ENCODE data around the gene NRXN3.

DNA sequence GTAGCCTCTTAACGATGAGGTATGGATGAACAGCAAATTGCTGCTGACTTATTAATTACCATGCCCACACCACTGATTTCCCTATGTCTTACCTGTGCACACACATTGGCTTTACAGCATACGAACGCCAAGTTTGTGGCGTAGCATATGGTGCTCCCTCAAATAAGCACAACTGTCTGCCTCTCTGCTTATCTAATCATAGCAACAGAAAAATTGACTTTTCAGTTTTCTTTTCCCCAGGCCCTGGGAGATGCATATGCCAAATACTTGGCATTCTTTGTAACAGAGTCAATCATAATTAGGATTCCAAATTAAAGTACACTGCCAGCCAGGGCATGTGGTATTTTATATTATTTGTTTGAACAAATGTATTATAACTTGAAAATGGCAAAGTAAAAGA is 1415.7 kb downstream of the NRXN3 start:
- TF ChIP-seq POLR2A (IDR thresholded peaks at IDR 0.05), result no peak
- TF ChIP-seq, protein P1, sequence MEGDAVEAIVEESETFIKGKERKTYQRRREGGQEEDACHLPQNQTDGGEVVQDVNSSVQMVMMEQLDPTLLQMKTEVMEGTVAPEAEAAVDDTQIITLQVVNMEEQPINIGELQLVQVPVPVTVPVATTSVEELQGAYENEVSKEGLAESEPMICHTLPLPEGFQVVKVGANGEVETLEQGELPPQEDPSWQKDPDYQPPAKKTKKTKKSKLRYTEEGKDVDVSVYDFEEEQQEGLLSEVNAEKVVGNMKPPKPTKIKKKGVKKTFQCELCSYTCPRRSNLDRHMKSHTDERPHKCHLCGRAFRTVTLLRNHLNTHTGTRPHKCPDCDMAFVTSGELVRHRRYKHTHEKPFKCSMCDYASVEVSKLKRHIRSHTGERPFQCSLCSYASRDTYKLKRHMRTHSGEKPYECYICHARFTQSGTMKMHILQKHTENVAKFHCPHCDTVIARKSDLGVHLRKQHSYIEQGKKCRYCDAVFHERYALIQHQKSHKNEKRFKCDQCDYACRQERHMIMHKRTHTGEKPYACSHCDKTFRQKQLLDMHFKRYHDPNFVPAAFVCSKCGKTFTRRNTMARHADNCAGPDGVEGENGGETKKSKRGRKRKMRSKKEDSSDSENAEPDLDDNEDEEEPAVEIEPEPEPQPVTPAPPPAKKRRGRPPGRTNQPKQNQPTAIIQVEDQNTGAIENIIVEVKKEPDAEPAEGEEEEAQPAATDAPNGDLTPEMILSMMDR (IDR thresholded peaks at IDR 0.05), result no peak

Measured in stomach (tissue), 4 donors.